Esophagus squamous epithelium (tissue), 4 donors: ENCODE results near the gene PIN1.

Experiments used
- CTCF ChIP-seq, 6 experiments: fragments of 450-650 bp in 4 of 6; fragments of 200-600 bp in 2 of 6; sonication (generic) in 2 of 6; IDR thresholded peaks; one replicate each; pipeline ENCODE4 v1.5.1; 2016 to 2019; ENCODE audit warnings: antibody characterized with exemption in 6 of 6, mild to moderate bottlenecking in 4 of 6, moderate library complexity in 4 of 6
- POLR2A ChIP-seq, 4 donors: fragments of 450-650 bp; IDR thresholded peaks; one replicate each; pipeline ENCODE4 v1.6.1; 2017; ENCODE audit warnings: antibody characterized with exemption in 4 of 4, mild to moderate bottlenecking in 4 of 4, moderate library complexity in 3 of 4

GRCh38 chr19:9818734-9819595, 16.2 kb upstream of the PIN1 start, which contains the start of gene FBXL12:
- peak in 1 of 6 experiments; percentile 9 for TF ChIP-seq CTCF (IDR thresholded peaks at IDR 0.05)
- peak in 3 of 4 donors; percentile 41 to 86 (median 56) for TF ChIP-seq POLR2A (IDR thresholded peaks at IDR 0.05)
